GM23338 (cell line): ENCODE measurements around the gene ARL15. TPM values are rescaled to one million over a fixed set of nuclear protein-coding genes. Genes with fewer than 3 reads are reported as not detected.

Experiments used
- ETS1 ChIP-seq: IDR thresholded peaks from 2 replicates; pipeline ENCODE4 v1.6.1; 2016; ENCODE audit warnings: antibody characterized with exemption
- STAT1 ChIP-seq: IDR thresholded peaks from one replicate; pipeline ENCODE4 v1.6.1; 2016; ENCODE audit warnings: antibody characterized with exemption; ENCODE audit not compliant: unreplicated experiment
- ZNF114 ChIP-seq: fragments of 250-450 bp; sonication (Bioruptor Pico); IDR thresholded peaks from 2 replicates; pipeline ENCODE4 v1.5.0; 2020; ENCODE audit warnings: mild to moderate bottlenecking, moderate library complexity
- ZNF462 ChIP-seq: fragments of 250-450 bp; sonication (Bioruptor Pico); IDR thresholded peaks from 2 replicates; pipeline ENCODE4 v1.5.0; 2020; ENCODE audit warnings: mild to moderate bottlenecking, moderate library complexity
- polyA plus RNA-seq: library from polyadenylated mRNA; unstranded; fragments of >200 nt; fragmentation: Nextera tagmentation; extraction: Ambion mirVana; gene quantifications from 2 replicates; pipeline ENCODE4 v1.2.1, GENCODE V29; 2016
- total RNA-seq: library from RNA; depleted of rRNA; stranded (reverse); fragments of >200 nt; shearing (Covaris generic); gene quantifications from 2 replicates; pipeline ENCODE4 v1.2.3, GENCODE V29; 2014
- TF ChIP-seq, protein P1 (sequence below): IDR thresholded peaks from one replicate; pipeline ENCODE4 v1.6.1; 2018; ENCODE audit warnings: antibody characterized with exemption; ENCODE audit not compliant: unreplicated experiment

ARL15 gene
- total and polyA plus RNA-seq, 2 experiments from 2014 or later, result 13.0 to 54.0 TPM

DNA sequence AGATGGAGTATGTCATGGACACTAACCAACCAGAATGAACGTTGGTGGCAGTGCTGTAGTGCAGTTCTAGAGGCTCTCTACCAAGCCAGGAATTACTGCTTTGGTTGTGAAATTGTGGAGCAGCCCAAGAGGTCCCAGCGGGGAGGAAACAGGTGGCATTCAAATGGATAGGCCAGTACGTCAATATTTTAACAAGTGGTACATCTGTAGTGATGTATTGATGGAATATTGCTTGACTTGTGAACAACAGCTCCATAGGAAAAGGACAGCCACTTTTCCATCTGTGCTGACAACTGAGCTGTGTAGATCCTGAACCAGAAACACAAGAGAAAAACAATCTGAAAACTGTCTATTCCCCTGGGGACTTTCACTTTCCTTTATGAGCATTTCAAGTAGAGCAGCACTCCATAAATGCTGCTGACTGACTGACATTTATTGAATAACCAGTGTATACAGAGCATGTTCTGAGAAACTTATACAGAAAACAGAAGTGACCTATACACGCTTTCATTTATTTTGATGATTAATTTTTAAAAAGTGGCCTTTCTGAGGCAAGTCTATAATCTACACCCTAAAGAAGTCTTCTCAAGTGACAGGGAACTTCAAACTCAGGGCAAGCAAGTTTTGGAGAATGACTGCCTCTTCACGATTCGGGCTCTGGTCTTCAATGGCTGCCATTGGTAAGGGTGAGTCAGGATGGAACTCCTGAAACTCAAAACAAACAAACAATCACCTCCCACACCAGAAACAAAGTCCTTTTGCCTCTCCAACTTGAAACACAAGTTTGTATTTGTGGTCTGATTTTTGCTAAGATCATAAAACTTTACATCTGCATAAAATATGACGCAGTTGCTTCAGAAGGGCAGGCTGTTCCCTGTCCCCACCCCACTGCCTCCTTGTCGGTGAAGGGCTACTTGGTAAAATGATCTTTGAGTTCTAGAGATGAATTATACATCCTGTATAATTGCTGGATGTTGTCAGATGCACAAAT is 387.6 kb downstream of the ARL15 start (continued):
- no peak for TF ChIP-seq ZNF462 (CRISPR knock-in tag)
- TF ChIP-seq STAT1, result no peak
- TF ChIP-seq, protein P1, sequence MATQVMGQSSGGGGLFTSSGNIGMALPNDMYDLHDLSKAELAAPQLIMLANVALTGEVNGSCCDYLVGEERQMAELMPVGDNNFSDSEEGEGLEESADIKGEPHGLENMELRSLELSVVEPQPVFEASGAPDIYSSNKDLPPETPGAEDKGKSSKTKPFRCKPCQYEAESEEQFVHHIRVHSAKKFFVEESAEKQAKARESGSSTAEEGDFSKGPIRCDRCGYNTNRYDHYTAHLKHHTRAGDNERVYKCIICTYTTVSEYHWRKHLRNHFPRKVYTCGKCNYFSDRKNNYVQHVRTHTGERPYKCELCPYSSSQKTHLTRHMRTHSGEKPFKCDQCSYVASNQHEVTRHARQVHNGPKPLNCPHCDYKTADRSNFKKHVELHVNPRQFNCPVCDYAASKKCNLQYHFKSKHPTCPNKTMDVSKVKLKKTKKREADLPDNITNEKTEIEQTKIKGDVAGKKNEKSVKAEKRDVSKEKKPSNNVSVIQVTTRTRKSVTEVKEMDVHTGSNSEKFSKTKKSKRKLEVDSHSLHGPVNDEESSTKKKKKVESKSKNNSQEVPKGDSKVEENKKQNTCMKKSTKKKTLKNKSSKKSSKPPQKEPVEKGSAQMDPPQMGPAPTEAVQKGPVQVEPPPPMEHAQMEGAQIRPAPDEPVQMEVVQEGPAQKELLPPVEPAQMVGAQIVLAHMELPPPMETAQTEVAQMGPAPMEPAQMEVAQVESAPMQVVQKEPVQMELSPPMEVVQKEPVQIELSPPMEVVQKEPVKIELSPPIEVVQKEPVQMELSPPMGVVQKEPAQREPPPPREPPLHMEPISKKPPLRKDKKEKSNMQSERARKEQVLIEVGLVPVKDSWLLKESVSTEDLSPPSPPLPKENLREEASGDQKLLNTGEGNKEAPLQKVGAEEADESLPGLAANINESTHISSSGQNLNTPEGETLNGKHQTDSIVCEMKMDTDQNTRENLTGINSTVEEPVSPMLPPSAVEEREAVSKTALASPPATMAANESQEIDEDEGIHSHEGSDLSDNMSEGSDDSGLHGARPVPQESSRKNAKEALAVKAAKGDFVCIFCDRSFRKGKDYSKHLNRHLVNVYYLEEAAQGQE, result no peak
- TF ChIP-seq ETS1, result no peak
- TF ChIP-seq ZNF114 (CRISPR knock-in tag), result no peak
